ENCODE results near the gene FLT1.

Gene FLT1

DNA sequence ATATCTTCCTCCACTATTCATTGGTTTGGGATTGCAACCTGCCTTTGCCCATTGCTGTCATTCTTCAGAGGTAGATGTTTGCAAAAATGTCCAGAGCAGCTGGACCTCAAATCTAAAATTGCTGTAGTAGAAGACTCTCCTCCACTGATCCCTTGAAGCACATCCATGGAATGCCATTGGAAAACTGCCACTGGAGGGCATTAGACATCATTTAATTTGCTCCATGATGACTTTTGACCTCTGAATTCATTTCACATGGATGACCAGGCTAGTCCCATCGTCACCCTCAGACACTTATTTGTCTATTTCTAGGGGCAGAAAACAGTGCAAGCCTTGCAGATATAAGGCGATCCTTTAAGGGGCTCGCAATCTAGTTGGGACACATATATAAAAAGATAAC is 33.9 kb upstream of the FLT1 start:
- DNase-seq = peak in 1 of 2 experiments; percentile 28

GRCh38 chr13:28528388-28528787 is 33.5 kb upstream of the FLT1 start:
- DNase-seq = no peak

GRCh38 chr13:28527629-28528028 is 32.7 kb upstream of the FLT1 start:
- DNase-seq = no peak

GRCh38 chr13:28526876-28527275 is 31.9 kb upstream of the FLT1 start:
- DNase-seq = no peak

- DNase-seq = no peak
Observed at GRCh38 chr13:28522871-28523270, 27.9 kb upstream of the FLT1 start.

GRCh38 chr13:28513745-28514144 is 18.8 kb upstream of the FLT1 start:
- DNase-seq = no peak

DNA sequence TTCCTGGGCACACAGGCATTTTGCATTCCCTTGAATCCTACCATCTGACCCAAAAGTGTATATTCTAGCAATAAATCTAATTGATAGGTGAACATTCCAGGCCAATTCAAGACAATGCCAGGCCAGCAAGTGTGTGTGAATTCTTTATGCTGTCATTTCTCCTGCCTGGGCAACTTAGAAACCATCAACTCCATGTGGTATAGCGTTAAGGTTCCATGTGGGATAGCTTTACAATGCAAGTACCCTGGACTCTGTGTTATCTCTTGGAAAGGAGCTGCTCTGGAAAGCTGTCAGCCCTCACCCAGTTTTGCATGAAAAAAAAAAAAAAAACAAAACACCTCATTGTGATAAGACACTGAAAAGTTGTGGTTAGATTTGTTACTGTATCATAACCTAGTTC is 15.6 kb upstream of the FLT1 start:
- DNase-seq = peak; percentile 22 to 68

DNA sequence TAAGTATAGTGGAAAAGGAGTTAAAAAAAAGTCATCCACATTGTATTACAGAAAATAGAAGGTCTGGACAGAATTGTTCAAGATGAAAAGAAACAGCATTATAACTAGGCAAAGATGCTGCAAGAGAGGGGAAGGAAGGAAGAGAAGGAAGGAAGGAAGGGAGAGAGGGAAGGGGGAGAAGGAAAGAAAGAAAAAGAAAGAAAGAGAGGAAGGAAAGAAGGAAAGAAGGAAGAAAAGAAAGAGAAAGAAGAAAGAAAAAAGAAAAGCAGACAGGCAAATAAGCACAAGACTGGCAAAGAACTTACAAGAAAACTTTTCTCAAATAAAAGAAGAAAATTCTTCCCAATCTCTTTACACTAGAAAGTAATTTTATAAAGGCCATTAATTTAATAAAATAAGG is 15.1 kb upstream of the FLT1 start:
- no peak for DNase-seq

DNA sequence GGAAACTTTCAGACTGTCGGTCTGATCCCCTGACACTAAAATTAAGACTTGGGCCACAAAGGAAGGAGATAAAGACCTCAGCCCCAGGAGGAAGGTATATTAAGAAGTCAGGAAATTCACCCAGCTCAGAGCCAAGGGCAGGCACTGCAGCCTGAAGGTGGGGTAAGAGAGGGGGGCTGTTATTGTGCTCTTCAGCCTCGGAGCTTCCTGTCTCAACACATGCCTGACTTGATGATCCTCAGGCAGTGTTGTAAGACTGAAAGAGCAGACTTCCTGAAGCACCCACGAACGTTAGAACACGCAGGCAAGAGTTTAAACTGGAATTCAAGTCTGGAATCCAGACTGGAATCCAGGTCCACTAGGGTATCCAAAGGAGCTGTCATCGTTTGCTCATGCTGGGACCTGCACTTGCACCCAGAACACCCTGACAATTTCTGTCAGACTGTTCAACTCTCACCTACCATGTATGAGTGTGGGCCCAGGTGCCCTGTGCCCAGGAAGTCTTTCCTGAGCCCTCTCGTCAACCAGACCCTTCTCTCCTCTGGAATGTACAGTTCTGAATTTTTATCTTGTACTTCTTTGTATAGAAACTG is 10.7 kb upstream of the FLT1 start:
- no peak for DNase-seq

- no peak for DNase-seq
Observed at GRCh38 chr13:28503182-28503967, 8.4 kb upstream of the FLT1 start.

DNA sequence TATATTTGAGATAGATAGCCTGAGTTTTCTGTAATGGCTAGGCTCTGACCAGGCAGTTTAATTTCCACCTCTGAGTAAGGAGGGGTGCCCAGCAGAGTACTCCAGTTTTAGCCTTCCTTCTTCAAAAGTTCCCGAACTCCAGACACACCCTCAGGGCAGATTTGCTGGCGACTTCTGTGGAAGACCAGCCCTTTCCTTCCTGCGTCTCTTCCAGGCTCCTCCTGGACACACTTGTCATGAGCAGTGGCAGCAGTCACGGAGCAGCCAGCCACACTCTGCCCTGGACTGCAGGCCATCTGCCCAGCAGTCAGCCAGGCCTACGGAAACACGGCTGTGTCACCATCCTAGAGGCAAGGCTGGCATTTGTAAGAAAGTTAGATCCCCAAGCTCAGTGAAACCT is 6.6 kb upstream of the FLT1 start:
- DNase-seq = no peak

GRCh38 chr13:28499609-28500008 is 4.7 kb upstream of the FLT1 start:
- DNase-seq = no peak

- no peak for DNase-seq
Observed at GRCh38 chr13:28498481-28499115, 3.7 kb upstream of the FLT1 start.

DNA sequence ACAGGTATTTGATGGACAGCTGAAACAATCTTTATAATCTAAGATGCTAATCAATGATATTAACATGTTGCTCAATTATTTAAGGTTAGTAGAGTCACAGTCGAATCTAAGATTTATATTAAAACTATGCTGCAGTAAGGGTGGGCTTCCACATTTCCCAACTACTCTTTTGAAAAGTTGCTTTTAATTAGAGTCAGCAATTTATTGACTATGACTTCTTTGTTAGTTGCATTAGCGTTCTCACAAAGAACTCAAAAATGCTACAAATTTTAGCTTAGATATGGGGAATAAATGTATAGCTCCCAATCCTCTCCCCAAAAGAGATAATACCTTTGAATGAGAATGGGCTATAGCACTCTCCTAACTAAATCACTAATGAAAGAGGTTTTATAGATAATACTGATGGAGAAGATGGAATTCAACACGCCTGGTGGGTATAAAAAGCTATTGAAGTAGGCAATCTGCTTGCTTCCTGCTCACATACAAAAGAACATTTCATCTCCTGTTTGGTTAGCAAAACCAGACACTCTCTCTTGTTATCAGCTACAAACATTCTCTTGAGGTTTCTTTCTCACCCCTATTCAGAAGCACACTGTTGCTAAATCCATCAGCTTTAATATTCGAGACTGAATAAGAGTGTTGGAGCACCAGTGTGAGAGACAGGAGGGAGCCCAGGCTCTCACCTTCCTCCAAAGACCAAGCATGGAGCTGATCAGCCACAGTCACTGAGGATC is 2.4 kb upstream of the FLT1 start:
- DNase-seq = peak in 1 of 2 experiments; percentile 66

DNA sequence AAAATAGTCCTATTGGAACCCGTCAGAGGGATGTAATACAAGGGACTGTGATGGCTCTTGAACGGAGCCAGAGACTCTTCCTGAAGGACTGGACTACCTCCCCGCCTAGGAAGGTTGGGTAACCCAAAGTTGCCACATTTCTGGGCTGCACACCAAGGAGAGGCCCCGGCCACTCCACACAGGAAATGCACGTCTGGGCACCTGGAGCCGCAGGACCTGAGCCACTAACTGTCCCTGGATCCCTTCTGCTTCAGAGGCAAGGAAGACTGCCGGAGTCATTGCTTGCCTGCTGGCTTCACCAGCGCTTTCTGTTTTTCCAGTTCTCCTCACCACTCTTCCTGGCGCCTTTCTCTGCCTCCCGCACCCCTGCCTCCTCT is 1.2 kb upstream of the FLT1 start:
- no peak for DNase-seq

- no peak for DNase-seq
Observed at GRCh38 chr13:28495538-28496187, 735 bp upstream of the FLT1 start.

DNA sequence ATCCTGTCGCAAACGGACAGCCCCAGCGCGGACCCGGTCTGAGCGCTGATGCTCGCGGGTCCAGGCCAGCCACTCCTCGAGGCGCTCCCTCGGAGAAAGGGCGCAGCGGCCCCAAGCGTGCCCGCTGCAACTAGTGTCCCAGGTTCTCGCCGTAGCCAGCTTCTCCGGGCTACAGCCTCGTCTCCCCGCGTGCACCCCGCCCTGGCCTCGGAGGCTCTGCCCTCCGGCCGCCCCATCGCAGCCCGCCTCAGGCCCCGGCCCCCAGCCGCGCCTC is 487 bp downstream of the FLT1 start:
- peak; percentile 25 to 85 for DNase-seq

GRCh38 chr13:28493740-28494503 is 1.0 kb downstream of the FLT1 start:
- peak in 1 of 2 experiments; percentile 85 for DNase-seq

DNA sequence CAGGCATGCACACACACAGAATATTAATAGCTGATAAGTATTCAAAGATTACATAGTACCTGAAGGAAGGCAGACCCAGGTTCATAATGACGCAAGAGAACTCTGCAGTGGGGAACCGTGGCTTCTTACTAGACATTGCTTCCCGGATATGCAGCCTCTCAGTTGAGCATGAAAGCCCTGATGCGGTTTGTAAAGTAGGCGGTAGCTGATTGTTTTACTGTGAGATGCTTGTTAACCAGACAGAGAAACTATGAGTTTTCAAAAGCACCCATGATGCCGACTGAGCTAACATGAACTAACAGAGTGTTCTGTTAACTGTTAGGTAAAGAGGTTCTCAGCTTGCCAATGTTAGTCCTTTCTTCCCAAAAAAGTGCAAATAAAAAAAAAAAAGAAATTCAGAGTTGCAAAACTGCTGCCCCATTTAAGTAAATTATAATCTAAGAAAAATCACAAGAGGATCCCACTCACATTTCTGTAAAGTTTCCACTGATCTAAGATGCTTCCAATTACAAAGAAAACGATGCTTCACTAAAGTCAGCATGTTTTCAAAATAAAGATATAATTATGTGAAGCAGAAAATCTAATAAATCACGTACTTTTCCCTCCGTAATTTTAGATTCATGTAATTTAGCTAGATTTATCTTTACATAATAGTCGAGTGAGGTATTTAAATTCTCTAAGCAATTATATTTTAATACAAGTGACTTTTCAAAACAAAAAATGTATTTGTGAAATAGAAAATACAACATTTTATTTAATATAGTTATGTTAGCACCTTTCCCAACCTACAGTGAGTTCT is 2.2 kb downstream of the FLT1 start:
- peak in 1 of 2 experiments; percentile 40 for DNase-seq

GRCh38 chr13:28490061-28490460 is 4.9 kb downstream of the FLT1 start:
- DNase-seq = no peak

DNA sequence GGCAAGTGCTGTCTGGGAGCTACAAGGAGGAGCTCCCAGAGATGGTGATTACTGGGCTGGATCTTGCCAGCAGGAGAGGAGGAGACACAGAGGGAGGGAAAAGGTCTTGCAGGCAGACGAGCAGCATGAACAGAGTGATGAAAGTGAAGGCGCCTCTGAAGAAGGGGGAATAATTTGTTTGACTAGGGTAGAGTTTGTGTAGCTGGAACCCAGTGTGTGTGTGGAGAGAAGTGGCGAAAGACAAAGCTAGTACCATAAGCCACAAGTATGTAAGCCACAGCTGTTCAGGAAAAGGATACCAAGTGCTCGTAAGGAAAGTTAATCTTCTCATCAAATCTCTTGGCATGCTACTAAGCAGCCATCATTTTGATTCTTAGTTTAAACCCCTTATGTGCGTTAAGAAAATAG is 5.4 kb downstream of the FLT1 start:
- no peak for DNase-seq
